NCI-H2227 (cell line): Measurements from ENCODE around the gene ACTG2.

Source experiments
- DNase-seq: peaks from one replicate; lab custom pipeline; 2025; ENCODE audit not compliant: unreplicated experiment; lab: John Stamatoyannopoulos, UW

ACTG2 gene

DNA sequence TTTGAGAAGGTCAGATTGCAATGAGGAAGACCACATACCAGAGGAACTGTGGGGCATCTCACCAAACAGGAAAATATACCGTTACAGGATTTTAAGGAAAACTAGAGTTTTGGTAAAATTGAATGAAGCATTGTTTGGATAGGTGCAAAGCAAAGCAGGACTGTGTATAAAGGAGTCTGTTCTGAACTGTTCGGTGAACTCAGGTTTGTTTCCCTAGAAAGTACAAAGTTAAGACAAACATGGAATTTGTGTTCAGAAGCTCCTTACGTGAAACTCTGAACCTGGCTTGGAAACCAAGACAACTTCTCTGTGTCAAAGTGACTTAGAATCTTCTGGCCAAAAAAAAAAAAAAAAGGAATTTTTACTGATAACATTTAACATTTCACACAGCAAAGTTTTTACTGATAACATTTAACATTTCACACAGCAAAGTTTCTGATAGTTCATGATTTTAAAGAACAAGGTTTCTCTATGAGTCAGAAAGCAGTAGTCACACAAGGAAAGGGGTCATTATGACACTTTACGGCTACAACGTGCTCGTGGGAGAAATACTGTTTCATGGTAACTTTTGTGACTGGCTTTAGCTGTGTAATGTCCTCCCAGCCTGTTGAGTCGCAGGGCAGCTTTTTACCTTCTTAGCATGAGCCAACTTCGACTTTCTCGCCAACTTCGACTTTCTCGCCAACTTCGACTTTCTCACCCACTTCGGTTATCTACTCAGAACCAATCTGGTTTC lies 70.7 kb downstream of the ACTG2 start:
- no peak for DNase-seq

DNA sequence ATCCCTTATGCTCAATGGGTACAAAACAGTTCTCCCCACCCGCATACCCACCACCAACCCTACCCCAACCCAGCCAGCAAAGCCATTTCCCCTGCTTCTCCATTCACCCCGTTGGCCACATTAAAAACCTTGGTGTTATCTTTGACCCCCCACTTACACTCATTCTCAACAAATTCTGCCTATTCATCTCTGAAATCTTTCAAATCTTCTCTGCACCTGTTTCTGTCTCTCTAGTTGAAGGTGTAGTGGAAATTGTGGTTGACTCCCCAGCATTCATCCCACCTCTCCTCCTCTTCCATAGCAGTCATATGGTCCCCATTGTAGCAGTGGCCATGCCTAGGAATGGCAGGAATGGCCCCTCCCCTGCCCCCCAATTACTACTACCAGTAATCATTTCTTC lies 71.4 kb downstream of the ACTG2 start:
- DNase-seq: no peak

- DNase-seq: no peak
Observed at GRCh38 chr2:73965053-73965452, 72.2 kb downstream of the ACTG2 start.

DNA sequence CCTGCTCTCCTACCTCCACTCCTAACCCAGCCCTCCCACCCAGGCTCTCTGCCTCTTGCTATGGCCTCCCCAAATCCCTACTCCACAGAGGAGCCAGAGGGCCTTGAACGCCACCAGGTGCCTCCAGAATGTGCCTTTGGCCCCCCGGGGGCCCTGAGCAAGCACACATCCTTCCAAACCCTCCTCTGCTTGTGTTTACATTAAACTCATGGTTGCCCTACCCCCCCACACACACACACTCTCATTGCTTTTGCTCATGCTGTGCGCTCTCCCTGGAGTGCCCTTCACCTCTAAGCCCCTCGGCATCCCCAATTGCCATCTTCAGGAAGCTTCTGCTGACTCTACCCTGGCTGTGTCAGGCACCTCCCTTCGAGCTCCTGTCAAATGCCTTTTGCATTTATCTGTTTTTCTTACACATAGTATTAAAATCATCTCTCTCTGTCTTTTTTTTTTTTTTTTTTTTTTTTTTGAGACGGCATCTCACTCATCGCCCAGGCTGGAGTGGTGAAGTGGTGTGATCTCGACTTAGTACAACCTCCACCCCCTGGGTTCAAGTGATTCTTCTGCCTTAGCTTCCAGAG lies 75.6 kb downstream of the ACTG2 start:
- DNase-seq: peak; percentile 17

- no peak for DNase-seq
Observed at GRCh38 chr2:73969356-73969755, 76.5 kb downstream of the ACTG2 start.
